GM21447 (cell line): ENCODE measurements around the gene USP20.

Experiments used
- ATAC-seq: cut with Tn5 transposase; IDR thresholded peaks from one replicate; pipeline ENCODE4 v1.9.1; 2021; ENCODE audit not compliant: unreplicated experiment

Gene USP20

GRCh38 chr9:129914051-129914450 lies 78.8 kb downstream of the USP20 start:
- ATAC-seq, result no peak

- ATAC-seq, result no peak
Measured at GRCh38 chr9:129916707-129917106, 81.4 kb downstream of the USP20 start.

GRCh38 chr9:129918296-129918950 lies 83.2 kb downstream of the USP20 start:
- no peak for ATAC-seq

GRCh38 chr9:129919277-129919676 lies 84.0 kb downstream of the USP20 start:
- ATAC-seq, result no peak

- ATAC-seq, result no peak
Measured at GRCh38 chr9:129919841-129920240, 84.6 kb downstream of the USP20 start.

GRCh38 chr9:129921905-129922304 lies 86.6 kb downstream of the USP20 start:
- no peak for ATAC-seq

- ATAC-seq, result no peak
Measured at GRCh38 chr9:129923589-129923988, 88.3 kb downstream of the USP20 start.

GRCh38 chr9:129929496-129930125 lies 94.4 kb downstream of the USP20 start:
- ATAC-seq, result no peak

GRCh38 chr9:129930743-129931142 lies 95.5 kb downstream of the USP20 start:
- no peak for ATAC-seq
